GM18517 (cell line): ENCODE results near the gene TIGD6.
"Not testable (repeated sequence)": the region's sequence is repeated elsewhere in the genome, so short reads cannot be mapped to it uniquely, and the experiment has no call there.

Experiments
- ATAC-seq: cut with Tn5 transposase; IDR thresholded peaks from one replicate; pipeline ENCODE4 v1.9.1; 2021; ENCODE audit warnings: mild to moderate bottlenecking, moderate library complexity; ENCODE audit not compliant: unreplicated experiment

Gene TIGD6

GRCh38 chr5:149943177-149943949 is 57.1 kb downstream of the TIGD6 start:
- ATAC-seq: not testable (repeated sequence)
